ENCODE results near the gene EXT2.

DNA sequence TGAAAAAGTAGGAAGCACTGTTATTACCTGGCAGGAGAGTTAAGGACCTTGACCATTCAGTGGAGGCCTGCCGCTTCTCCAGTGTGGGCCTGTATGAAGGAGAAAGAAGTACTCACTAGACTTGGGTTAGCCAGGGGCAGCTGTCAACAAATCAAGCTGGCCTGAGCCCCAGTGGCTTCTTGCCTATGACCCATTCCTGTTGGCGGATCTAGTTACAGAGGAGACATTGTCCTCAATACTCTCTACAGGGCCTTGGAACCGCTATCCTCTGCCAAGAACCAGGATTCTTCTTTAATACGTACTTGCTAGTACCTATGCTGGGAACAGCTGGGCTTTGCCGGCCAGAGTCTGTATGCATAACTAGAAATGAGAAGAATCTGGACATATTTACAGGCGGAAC is 146.4 kb downstream of the EXT2 start:
- TF ChIP-seq, protein P1, sequence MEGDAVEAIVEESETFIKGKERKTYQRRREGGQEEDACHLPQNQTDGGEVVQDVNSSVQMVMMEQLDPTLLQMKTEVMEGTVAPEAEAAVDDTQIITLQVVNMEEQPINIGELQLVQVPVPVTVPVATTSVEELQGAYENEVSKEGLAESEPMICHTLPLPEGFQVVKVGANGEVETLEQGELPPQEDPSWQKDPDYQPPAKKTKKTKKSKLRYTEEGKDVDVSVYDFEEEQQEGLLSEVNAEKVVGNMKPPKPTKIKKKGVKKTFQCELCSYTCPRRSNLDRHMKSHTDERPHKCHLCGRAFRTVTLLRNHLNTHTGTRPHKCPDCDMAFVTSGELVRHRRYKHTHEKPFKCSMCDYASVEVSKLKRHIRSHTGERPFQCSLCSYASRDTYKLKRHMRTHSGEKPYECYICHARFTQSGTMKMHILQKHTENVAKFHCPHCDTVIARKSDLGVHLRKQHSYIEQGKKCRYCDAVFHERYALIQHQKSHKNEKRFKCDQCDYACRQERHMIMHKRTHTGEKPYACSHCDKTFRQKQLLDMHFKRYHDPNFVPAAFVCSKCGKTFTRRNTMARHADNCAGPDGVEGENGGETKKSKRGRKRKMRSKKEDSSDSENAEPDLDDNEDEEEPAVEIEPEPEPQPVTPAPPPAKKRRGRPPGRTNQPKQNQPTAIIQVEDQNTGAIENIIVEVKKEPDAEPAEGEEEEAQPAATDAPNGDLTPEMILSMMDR (IDR thresholded peaks at IDR 0.05) = no peak
- TF ChIP-seq POLR2A (IDR thresholded peaks at IDR 0.05) = no peak
